Activated CD8-positive, alpha-beta T cell treated with anti-CD3 and anti-CD28 coated beads, Interleukin-2, amount 10 ng/mL, durations not matched to agents 7 days and 5 days (primary cell): ENCODE data around the gene ACBD3. TPM values are rescaled to one million over a fixed set of nuclear protein-coding genes. Genes with fewer than 3 reads are reported as not detected.

Experiments used
- ATAC-seq: fragments of 150-1000 bp; cut with Tn5 transposase; one replicate; pipeline ENCODE4 v1.10.0; 2021; ENCODE audit warnings: moderate library complexity
- CTCF ChIA-PET: fragments of 350-600 bp; sonication (Branson Sonifier 250); formaldehyde crosslinking; loops from one replicate; lab custom pipeline; 2021; ENCODE audit warnings: antibody characterized with exemption; lab: Charles Lee
- POLR2A ChIA-PET: fragments of 350-600 bp; sonication (Branson Sonifier 250); formaldehyde crosslinking; loops from one replicate; lab custom pipeline; 2021; ENCODE audit warnings: antibody characterized with exemption; lab: Charles Lee
- DNase-seq: peaks from one replicate; pipeline ENCODE4 v3.0.0-alpha.2; 2020
- H3K27ac Mint-ChIP-seq: one replicate; pipeline ENCODE4 v1.8.0; 2021; ENCODE audit warnings: mild to moderate bottlenecking, mixed read lengths
- H3K27me3 Mint-ChIP-seq: one replicate; pipeline ENCODE4 v1.8.0; 2021; ENCODE audit warnings: low read depth, mixed read lengths
- H3K36me3 Mint-ChIP-seq: one replicate; pipeline ENCODE4 v1.8.0; 2021; ENCODE audit warnings: low read depth, mixed read lengths
- H3K4me1 Mint-ChIP-seq: one replicate; pipeline ENCODE4 v1.8.0; 2021; ENCODE audit warnings: low read depth, mixed read lengths
- H3K4me3 Mint-ChIP-seq: one replicate; pipeline ENCODE4 v1.8.0; 2021; ENCODE audit warnings: mild to moderate bottlenecking, mixed read lengths
- H3K9me3 Mint-ChIP-seq: one replicate; pipeline ENCODE4 v1.8.0; 2022; ENCODE audit warnings: mixed read lengths; ENCODE audit not compliant: insufficient read depth
- total RNA-seq, 2 experiments: library from RNA; stranded (reverse); gene quantifications; one replicate each; pipeline ENCODE4 v1.2.3, GENCODE V29; 2021

The ACBD3 gene
- total RNA-seq, 2 experiments from 2014 or later: 19.9 to 20.0 TPM

DNA sequence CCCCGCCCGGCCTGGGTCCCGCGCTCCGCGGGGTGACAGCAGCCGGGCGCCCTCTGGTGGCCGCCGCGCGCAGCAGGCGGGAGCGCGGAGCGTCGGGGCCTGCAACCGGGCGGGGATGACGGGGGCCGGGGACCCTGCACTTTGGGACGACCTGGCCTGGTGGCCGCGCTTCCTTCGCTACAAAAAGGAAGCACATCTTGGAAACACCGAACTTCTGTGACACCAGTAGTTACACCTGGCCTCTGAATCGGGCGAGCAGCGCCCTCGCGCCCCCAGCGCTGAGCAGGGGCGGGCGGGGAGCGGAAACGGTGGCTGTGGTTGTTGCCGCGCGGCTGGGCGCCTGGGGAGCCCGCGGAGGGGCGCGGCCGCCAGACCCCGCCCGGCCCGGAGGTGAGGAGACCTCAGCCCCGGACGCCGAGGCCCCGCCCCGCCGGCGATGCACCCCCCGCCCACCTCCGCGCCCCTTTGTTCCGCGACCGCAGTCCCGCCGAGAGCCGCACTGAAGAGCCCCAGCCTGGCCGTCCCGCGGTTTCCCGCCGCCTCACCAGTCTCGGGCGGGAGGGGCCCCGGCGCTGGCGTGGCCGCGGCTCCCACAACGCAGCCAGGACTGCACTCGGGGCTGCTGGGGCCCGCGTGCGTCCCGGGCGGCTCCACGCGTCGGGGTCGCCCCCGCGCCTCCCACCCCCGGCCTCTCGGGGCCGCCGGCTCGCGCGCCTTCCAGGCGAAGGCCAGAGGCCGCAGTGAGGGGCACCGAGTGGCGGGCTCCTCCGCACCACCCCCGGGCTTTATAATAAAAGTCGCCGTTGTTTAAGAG, 64.7 kb downstream of the ACBD3 start:
- peak overlapping the region; percentile 84 for H3K27ac Mint-ChIP-seq
- CTCF ChIA-PET: interaction anchor here (0.7 to 5.0 kb wide), 7 partner anchors 11 to 212 kb away, joined by 3 to 75 read pairs (median 6); no protein-coding TSS in a partner anchor
- DNase-seq (peak; percentile 78), ATAC-seq (peak; percentile 78)
- H3K9me3 Mint-ChIP-seq: no peaks in the 10 kb centered on the region
- POLR2A ChIA-PET: interaction anchor here (0.9 to 1.8 kb wide), 4 partner anchors 12 to 60 kb away, joined by 3 to 9 read pairs (median 3); partner anchors contain the start of gene H3-3A
- H3K36me3 Mint-ChIP-seq: no peaks in the 10 kb centered on the region
- H3K4me3 Mint-ChIP-seq: peak overlapping the region; percentile 78
- peaks cover 11% of the 10 kb centered on the region for H3K27me3 Mint-ChIP-seq
- H3K4me1 Mint-ChIP-seq: peaks cover 41% of the 10 kb centered on the region

DNA sequence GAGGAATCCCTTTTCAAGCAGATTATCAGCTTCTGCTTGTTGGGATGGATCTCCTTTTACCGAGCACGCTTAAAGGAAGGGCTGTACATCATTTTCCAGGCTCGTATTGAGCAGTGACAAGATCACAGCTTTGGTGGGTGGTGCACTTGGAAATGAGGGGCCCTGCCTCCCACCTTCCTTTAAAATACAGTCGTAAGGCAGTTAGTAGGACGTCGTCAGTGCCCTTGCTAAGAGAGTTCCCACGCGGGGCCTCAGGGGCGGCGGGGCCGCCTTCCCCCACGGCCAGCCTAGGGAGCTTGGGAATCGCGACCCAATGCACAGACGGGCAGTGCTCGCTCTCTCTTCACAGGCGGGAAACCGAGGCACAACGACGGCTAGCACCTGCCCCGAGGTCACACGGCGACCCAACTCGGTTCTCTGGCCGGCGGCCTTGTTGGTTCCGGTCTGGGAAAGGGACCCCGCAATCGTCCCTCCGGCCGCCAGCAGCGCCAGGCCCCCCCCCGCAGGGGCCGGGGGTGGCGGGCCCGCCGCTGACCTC, 65.4 kb downstream of the ACBD3 start:
- DNase-seq (no peak), ATAC-seq (no peak)
- ChIA-PET CTCF (interaction anchor here (0.7 to 5.0 kb wide), 10 partner anchors 10 to 783 kb away, joined by 3 to 75 read pairs (median 3); partner anchors contain the start of gene H3-3A), POLR2A (interaction anchor here (0.7 to 1.8 kb wide), 6 partner anchors 10 to 124 kb away, joined by 3 to 9 read pairs (median 4); partner anchors contain the start of genes ACBD3 and H3-3A)
- Mint-ChIP-seq H3K27me3 (peaks cover 11% of the 10 kb centered on the region), H3K4me1 (peaks cover 41% of the 10 kb centered on the region), H3K27ac (peak overlapping the region; percentile 87), H3K4me3 (peak overlapping the region; percentile 78), H3K9me3 (no peaks in the 10 kb centered on the region), H3K36me3 (no peaks in the 10 kb centered on the region)

DNA sequence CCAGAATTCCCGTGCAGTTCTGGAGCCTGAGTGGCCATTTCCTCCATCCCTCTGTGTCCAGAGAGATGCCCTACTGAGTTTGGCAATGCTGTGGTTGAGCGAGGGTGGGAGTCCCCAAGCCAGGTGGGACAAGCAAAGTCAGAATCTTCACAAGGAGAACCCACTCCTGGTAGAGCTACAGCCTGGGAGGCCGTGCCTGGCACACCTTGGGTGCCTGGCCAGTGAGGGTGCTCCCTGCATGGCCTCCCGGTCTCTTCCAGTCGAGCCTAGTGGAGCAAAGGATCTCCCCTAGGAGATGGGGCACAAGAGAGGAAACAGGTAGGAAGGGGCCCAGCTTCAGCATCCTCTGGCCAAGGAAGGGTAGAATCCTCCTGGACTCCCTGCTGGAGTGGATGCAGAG, 66.1 kb downstream of the ACBD3 start:
- Mint-ChIP-seq H3K9me3 (no peaks in the 10 kb centered on the region), H3K36me3 (no peaks in the 10 kb centered on the region), H3K4me3 (peak overlapping the region; percentile 78), H3K4me1 (peaks cover 39% of the 10 kb centered on the region), H3K27ac (peak overlapping the region; percentile 87), H3K27me3 (peaks cover 11% of the 10 kb centered on the region)
- ChIA-PET CTCF (interaction anchor here (0.9 to 5.0 kb wide), 9 partner anchors 10 to 213 kb away, joined by 3 to 75 read pairs (median 3); partner anchors contain the start of gene H3-3A), POLR2A (interaction anchor here (0.6 to 1.8 kb wide), 8 partner anchors 10 to 124 kb away, joined by 3 to 9 read pairs (median 4); partner anchors contain the start of genes ACBD3 and H3-3A)
- no peak for DNase-seq
- ATAC-seq: no peak

GRCh38 chr1:226119169-226119568, 67.4 kb downstream of the ACBD3 start:
- no peak for ATAC-seq
- Mint-ChIP-seq H3K9me3 (no peaks in the 10 kb centered on the region), H3K27ac (no peak overlapping the region), H3K4me1 (peaks cover 30% of the 10 kb centered on the region), H3K36me3 (no peaks in the 10 kb centered on the region), H3K4me3 (no peak overlapping the region), H3K27me3 (peaks cover 11% of the 10 kb centered on the region)
- DNase-seq: no peak
- ChIA-PET CTCF (interaction anchor here (1.1 to 5.0 kb wide), 4 partner anchors 9 to 78 kb away, joined by 3 to 75 read pairs (median 20); no protein-coding TSS in a partner anchor), POLR2A (interaction anchor here (1.3 kb wide), 1 partner anchor 56 kb away, joined by 4 read pairs; no protein-coding TSS in a partner anchor)

DNA sequence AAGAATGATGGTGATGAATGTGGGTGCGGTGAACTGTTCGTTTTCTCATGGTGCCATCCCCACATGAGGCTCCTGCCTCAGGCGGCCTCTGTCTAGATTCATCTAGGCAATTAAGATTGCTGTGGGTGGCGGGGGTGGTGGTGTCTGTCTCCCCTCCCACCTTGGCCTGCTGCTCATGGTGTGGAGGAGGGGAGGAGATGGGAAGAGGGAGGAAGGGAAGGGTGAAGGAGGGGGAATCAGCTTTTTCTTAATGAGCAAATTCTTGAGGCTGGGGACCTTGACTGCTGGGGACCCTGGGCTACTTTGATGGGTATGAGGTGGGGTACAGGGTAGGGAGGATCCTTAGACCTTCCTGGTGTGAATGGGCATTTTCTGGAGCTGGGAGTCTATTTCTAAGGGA, 68.2 kb downstream of the ACBD3 start:
- Mint-ChIP-seq H3K27ac (no peak overlapping the region), H3K4me3 (no peak overlapping the region), H3K4me1 (peaks cover 24% of the 10 kb centered on the region), H3K9me3 (no peaks in the 10 kb centered on the region), H3K27me3 (peaks cover 7% of the 10 kb centered on the region), H3K36me3 (no peaks in the 10 kb centered on the region)
- ATAC-seq (no peak), DNase-seq (no peak)
- CTCF ChIA-PET: interaction anchor here (1.1 to 5.0 kb wide), 4 partner anchors 8 to 79 kb away, joined by 3 to 75 read pairs (median 17); no protein-coding TSS in a partner anchor
- POLR2A ChIA-PET: interaction anchor here (1.8 kb wide), 1 partner anchor 55 kb away, joined by 10 read pairs; the partner anchor contains the start of gene H3-3A

DNA sequence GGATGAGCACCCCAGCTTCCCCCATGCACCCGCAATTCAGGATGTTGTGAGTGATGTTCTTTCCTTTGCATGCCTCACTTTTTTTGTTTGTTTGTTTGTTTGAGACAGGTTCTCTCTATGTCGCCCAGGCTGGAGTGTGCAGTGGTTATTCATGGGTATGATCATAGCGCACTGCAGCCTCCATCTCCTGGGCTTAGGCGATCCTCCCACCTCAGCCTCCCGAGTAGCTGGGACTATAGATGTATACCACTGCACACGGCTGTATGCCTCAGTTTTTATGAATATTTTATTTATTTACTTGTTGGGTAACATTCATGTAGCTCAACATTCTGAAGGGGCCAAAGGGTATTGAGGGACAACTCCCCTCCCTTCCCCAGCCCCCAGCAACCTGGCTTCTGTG, 69.2 kb downstream of the ACBD3 start:
- POLR2A ChIA-PET: interaction anchor here (0.8 to 1.8 kb wide), 2 partner anchors 47 to 54 kb away, joined by 3 to 10 read pairs; partner anchors contain the start of gene H3-3A
- Mint-ChIP-seq H3K4me3 (no peak overlapping the region), H3K9me3 (no peaks in the 10 kb centered on the region), H3K4me1 (peaks cover 15% of the 10 kb centered on the region), H3K36me3 (no peaks in the 10 kb centered on the region), H3K27ac (no peak overlapping the region), H3K27me3 (peaks cover 6% of the 10 kb centered on the region)
- DNase-seq (no peak), ATAC-seq (no peak)
- CTCF ChIA-PET: interaction anchor here (1.3 to 5.0 kb wide), 3 partner anchors 8 to 80 kb away, joined by 3 to 75 read pairs (median 7); no protein-coding TSS in a partner anchor

DNA sequence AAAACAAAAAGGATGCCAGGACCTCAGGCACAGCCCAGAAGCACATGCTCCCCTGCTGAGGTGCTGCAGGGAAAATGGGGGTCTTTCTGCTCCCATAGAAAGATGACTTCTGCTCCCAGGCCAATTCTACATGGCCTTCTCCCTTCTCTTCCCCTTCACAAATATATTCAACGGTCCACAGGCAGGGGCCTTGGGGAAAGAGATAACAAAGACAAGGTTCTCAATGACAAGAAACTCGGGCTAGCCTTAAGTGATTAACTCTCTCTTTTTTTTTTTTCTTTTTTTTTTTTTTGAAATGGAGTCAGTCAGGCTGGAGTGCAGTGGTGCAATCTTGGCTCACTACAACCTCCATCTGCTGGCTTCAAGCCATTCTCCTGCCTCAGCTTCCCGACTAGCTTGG, 69.9 kb downstream of the ACBD3 start:
- peaks cover 16% of the 10 kb centered on the region for H3K4me1 Mint-ChIP-seq
- no peaks in the 10 kb centered on the region for H3K9me3 Mint-ChIP-seq
- no peak overlapping the region for H3K4me3 Mint-ChIP-seq
- peaks cover 6% of the 10 kb centered on the region for H3K27me3 Mint-ChIP-seq
- no peak overlapping the region for H3K27ac Mint-ChIP-seq
- ATAC-seq (no peak), DNase-seq (no peak)
- ChIA-PET CTCF (interaction anchor here (2.0 to 5.0 kb wide), 2 partner anchors 9 to 49 kb away, joined by 7 to 75 read pairs; no protein-coding TSS in a partner anchor), POLR2A (interaction anchor here (1.8 kb wide), 1 partner anchor 54 kb away, joined by 10 read pairs; the partner anchor contains the start of gene H3-3A)
- H3K36me3 Mint-ChIP-seq: no peaks in the 10 kb centered on the region

GRCh38 chr1:226112626-226113025, 73.9 kb downstream of the ACBD3 start:
- Mint-ChIP-seq H3K27me3 (peaks cover 4% of the 10 kb centered on the region), H3K9me3 (no peaks in the 10 kb centered on the region), H3K4me3 (no peak overlapping the region), H3K27ac (no peak overlapping the region), H3K36me3 (no peaks in the 10 kb centered on the region), H3K4me1 (peaks cover 19% of the 10 kb centered on the region)
- ChIA-PET POLR2A (interaction anchor here (3.1 kb wide), 1 partner anchor 50 kb away, joined by 21 read pairs; the partner anchor contains the start of gene H3-3A), CTCF (interaction anchor here (3.2 to 5.7 kb wide), 3 partner anchors 7 to 48 kb away, joined by 18 to 42 read pairs (median 31); no protein-coding TSS in a partner anchor)
- ATAC-seq (no peak), DNase-seq (no peak)

DNA sequence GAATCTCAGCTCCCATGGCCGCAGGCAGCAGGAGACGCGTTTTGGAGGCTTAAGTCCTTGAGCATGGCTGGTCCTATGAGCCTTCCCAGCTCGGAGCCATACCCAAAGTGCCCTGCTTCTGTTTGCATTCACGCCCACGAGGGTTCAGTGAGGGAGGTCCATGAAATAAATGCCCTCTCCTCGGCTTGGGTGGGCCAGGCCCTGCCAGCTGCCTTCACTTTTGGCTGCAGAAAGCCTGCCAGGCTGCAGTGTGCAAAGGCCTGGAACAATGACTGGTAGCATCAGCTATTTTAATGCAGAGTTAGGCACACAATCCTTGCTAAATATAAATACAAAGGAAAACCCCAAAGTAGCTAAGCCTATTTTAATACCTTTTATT, 74.7 kb downstream of the ACBD3 start:
- Mint-ChIP-seq H3K4me1 (peaks cover 21% of the 10 kb centered on the region), H3K36me3 (no peaks in the 10 kb centered on the region), H3K4me3 (no peak overlapping the region), H3K27ac (no peak overlapping the region), H3K9me3 (no peaks in the 10 kb centered on the region), H3K27me3 (no peaks in the 10 kb centered on the region)
- no peak for ATAC-seq
- DNase-seq: no peak
- ChIA-PET CTCF (interaction anchor here (1.9 to 5.7 kb wide), 4 partner anchors 8 to 47 kb away, joined by 6 to 42 read pairs (median 24); no protein-coding TSS in a partner anchor), POLR2A (interaction anchor here (1.3 to 3.1 kb wide), 4 partner anchors 10 to 112 kb away, joined by 5 to 21 read pairs (median 9); partner anchors contain the start of genes H3-3A and SDE2)

- no peaks in the 10 kb centered on the region for H3K27me3 Mint-ChIP-seq
These were observed 75.3 kb downstream of the ACBD3 start for GRCh38 chr1:226111098-226111882.

More at GRCh38 chr1:226111098-226111882, 75.3 kb downstream of the ACBD3 start:
- ChIA-PET POLR2A (interaction anchor here (0.8 to 3.1 kb wide), 12 partner anchors 9 to 667 kb away, joined by 3 to 21 read pairs (median 4); partner anchors contain the start of genes H3-3A, PARP1 and SDE2), CTCF (interaction anchor here (0.7 to 5.7 kb wide), 7 partner anchors 9 to 125 kb away, joined by 3 to 42 read pairs (median 6); no protein-coding TSS in a partner anchor)
- H3K27ac Mint-ChIP-seq: peak overlapping the region; percentile 63
- peaks cover 21% of the 10 kb centered on the region for H3K4me1 Mint-ChIP-seq
- no peak for ATAC-seq
- H3K4me3 Mint-ChIP-seq: peak overlapping the region; percentile 72
- no peaks in the 10 kb centered on the region for H3K36me3 Mint-ChIP-seq
- no peaks in the 10 kb centered on the region for H3K9me3 Mint-ChIP-seq
- DNase-seq: no peak
